Upper lobe of left lung (tissue), 4 donors: ENCODE data around the gene GSPT1.

Experiments used
- POLR2A ChIP-seq, 4 donors: fragments of 450-650 bp; IDR thresholded peaks; one replicate each; pipeline ENCODE4 v1.5.1; 2016 to 2017; ENCODE audit warnings: antibody characterized with exemption in 4 of 4, mild to moderate bottlenecking in 2 of 4
- POLR2AphosphoS5 ChIP-seq, 2 donors: sonication (generic); formaldehyde crosslinking; IDR thresholded peaks; one replicate each; pipeline ENCODE4 v1.5.1; 2017; ENCODE audit warnings: antibody characterized with exemption in 2 of 2
- TF ChIP-seq, protein P1 (sequence below), 6 experiments: fragments of 450-650 bp in 4 of 6; fragments of 200-600 bp in 2 of 6; sonication (generic) in 2 of 6; IDR thresholded peaks; one replicate each; pipeline ENCODE4 v1.5.1; 2016 to 2019; ENCODE audit warnings: antibody characterized with exemption in 6 of 6

DNA sequence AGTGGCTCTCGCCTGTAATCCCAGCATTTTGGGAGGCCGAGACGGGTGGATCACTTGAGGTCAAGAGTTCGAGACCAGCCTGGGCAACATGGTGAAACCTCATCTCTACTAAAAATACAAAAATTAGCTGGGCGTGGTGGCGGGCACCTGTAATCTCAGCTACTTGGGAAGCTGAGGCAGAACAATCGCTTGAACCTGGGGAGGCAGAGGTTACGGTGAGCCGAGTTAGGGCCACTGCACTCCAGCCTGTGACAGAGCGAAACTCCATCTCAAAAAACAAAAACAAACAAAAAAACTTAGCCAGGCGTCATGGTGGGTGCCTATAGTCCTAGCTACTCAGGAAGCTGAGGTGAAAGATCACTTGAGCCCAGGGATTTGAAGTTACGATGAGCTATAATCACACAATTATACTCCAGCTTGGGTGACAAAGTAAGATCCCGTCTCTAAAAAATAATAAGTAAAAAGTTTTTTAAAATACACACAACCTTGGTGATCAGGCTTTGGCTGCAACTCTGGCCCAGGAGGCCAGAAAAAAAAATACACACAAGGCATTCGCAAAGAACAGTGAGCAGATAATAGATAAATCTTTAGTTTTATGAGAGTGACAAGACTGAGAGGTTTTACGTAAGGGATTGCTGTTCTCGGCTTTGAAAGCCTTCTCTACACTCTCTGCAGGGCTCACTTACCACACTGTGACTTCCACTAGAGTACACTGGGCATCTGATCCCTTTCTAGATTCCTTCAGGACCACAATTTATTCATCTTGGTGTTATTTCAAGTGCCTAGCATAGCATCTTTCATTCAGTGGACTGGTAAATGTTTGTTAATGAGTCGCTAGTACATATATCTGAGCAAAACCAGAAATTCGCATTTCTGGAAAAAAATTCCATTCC is 5.9 kb downstream of the GSPT1 start:
- TF ChIP-seq, protein P1, sequence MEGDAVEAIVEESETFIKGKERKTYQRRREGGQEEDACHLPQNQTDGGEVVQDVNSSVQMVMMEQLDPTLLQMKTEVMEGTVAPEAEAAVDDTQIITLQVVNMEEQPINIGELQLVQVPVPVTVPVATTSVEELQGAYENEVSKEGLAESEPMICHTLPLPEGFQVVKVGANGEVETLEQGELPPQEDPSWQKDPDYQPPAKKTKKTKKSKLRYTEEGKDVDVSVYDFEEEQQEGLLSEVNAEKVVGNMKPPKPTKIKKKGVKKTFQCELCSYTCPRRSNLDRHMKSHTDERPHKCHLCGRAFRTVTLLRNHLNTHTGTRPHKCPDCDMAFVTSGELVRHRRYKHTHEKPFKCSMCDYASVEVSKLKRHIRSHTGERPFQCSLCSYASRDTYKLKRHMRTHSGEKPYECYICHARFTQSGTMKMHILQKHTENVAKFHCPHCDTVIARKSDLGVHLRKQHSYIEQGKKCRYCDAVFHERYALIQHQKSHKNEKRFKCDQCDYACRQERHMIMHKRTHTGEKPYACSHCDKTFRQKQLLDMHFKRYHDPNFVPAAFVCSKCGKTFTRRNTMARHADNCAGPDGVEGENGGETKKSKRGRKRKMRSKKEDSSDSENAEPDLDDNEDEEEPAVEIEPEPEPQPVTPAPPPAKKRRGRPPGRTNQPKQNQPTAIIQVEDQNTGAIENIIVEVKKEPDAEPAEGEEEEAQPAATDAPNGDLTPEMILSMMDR (IDR thresholded peaks at IDR 0.05), result no peak
- TF ChIP-seq POLR2A (IDR thresholded peaks at IDR 0.05) (no peak), POLR2AphosphoS5 (IDR thresholded peaks at IDR 0.05) (no peak)
